Activated CD8-positive, alpha-beta memory T cell treated with anti-CD3 and anti-CD28 coated beads for 36 hours (primary cell): ENCODE data around the gene SULT1E1. TPM values are rescaled to one million over a fixed set of nuclear protein-coding genes. Genes with fewer than 3 reads are reported as not detected.

Experiments used
- CTCF ChIA-PET: fragments of 350-600 bp; sonication (Branson Sonifier 250); formaldehyde crosslinking; loops from one replicate; lab custom pipeline; 2021; ENCODE audit warnings: antibody characterized with exemption; lab: Charles Lee
- POLR2A ChIA-PET: fragments of 350-600 bp; sonication (Branson Sonifier 250); formaldehyde crosslinking; loops from one replicate; lab custom pipeline; 2021; ENCODE audit warnings: antibody characterized with exemption; lab: Charles Lee
- total RNA-seq, 2 experiments: library from RNA; stranded (reverse); gene quantifications; one replicate each; pipeline ENCODE4 v1.2.3, GENCODE V29; 2021

The SULT1E1 gene, protein sequence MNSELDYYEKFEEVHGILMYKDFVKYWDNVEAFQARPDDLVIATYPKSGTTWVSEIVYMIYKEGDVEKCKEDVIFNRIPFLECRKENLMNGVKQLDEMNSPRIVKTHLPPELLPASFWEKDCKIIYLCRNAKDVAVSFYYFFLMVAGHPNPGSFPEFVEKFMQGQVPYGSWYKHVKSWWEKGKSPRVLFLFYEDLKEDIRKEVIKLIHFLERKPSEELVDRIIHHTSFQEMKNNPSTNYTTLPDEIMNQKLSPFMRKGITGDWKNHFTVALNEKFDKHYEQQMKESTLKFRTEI
- total RNA-seq: not detected

DNA sequence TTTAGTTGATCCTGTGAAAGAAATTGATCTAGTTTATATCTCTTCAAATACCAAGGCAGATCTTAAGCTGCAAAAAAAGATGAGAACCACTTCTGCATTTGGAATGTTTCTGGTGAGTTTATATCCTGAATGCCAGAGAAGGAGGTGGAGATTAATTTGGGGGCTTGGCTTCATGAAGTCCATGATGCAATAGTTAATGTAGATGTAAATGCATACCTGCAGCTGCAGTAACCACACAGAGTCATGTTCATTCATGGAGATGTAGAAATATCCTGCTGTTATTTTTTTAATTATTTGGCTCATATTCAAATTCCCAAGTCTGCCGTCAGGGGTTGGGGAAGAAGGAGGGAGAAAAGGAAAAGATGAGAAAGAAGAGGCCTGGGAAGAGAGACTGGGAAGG is at the start of gene SULT1E1:
Gene SULT1E1 (minus strand): TSS at position 94 of the 400 bp plus-strand sequence. CDS start 2,501 bp downstream, outside the sequence.
- POLR2A ChIA-PET: no interaction called here

DNA sequence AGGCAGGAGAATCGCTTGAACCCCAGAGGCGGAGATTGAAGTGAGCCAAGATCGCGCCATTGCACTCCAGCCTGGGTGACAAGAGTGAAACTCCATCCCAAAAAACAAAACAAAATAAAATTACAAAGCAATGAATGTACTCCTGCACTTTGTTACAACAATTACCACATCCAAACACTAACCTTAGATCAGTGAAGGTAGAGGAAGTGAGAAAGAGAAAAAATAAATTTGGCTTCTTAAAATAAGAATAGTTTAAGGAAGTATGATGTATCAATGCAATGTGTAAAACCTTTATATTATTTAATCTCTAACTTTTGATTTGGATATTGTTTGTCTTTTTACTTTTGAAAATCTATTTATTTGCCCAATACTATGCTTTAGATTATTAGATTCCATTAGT is 49.2 kb upstream of the SULT1E1 start:
- ChIA-PET POLR2A (no interaction called here), CTCF (no interaction called here)

More for the DNA sequence above, at the start of gene SULT1E1:
- CTCF ChIA-PET: no interaction called here

DNA sequence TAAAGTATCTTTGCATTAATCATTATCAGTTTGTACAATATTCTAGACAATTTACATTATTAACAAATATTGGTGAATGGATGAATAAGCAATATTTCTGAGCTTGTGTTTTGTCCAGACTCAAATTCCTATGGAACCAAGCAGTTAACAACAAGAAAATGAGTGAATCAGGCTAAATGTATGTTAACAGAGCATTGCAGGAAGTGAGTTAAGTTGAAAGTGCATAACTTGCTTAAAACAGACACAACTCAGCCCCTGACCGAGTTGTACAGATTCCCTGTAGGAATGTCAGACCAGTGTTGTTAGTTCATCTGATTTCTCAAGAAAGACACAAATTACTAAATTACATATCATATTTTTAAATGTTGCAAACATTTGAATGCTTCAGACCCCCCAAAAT is 47.2 kb upstream of the SULT1E1 start:
- ChIA-PET POLR2A (no interaction called here), CTCF (no interaction called here)

DNA sequence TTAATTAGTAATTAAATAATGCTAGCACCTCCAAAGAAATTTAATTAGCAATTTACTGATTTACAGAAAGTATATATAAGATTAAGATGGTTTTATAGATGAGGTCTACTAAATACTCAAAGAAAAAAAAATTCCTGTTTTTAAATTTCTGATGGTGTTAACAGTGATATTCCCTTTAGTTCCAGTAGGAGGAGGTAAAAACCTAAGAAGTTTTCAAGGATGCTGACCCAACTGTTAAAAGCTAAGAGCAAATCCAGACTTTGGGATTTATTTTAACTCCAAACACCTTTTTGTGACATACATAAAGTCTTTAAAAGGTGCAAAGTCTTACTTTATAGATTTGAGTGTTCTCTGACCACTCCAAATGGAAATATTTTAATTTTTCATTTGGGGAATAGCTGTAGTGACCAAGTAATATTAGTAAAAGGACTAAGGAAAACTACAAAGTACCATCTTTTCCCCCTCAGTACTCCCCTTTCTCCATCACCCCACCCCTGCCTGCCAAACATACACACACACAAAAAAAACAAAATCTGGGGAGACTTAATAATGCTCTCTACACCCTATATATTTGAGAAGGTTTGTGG is 36.7 kb upstream of the SULT1E1 start:
- ChIA-PET POLR2A (no interaction called here), CTCF (no interaction called here)

DNA sequence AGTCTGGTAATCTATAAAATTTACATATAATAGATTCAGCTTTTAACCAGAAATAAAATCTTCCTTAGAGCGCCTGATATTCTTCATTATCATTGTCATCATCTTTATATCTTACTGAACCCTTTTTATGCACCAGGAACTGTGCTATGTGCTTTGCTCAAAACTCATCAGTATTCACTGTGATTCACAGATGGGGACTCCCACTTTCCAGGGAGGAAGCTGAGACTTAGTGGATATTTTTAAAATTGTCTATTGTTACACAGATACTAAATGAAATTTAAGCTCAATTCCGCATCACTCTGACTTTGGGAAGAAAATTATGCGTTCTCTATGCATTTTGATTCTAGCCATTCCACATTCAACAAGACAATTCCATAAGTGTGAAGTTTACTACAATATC is 34.8 kb upstream of the SULT1E1 start:
- ChIA-PET POLR2A (no interaction called here), CTCF (no interaction called here)

DNA sequence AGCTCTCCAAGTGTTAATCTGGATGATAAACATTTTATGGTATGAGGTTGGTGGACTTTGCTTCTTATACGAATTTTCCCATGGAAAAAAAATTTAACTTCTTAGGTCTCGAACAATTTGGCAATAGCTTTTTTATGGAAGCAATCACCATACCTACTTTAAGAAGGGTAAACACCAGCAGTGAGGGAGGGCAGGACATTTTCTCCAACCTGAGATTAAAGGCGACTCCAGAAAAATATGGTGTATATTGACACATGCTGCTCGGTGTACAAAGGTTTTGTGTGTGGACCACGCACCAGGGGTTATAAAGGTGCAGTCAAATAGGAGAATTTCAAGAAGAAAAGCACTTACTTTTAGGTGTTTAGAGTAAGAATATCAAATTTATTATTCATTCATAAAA is 34.2 kb upstream of the SULT1E1 start:
- ChIA-PET CTCF (no interaction called here), POLR2A (no interaction called here)

DNA sequence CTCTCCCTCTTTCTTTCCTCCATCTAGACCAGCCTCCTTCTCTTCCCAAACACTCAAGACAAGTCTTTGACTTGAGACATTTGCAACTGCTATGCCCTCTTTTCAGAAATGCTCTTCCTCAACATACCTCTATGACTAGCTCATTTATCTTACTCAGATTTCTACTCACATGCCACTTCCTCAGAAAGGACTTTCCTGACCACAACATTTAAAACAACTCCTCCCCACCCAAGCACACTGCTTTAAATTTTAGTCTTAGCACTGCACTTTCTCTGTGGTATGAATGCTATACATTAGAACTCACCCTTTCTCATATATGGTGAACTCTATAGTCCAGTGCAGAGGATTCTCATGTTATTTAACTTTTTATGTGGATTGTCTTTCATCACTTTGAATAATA is 28.4 kb upstream of the SULT1E1 start:
- ChIA-PET POLR2A (no interaction called here), CTCF (no interaction called here)

DNA sequence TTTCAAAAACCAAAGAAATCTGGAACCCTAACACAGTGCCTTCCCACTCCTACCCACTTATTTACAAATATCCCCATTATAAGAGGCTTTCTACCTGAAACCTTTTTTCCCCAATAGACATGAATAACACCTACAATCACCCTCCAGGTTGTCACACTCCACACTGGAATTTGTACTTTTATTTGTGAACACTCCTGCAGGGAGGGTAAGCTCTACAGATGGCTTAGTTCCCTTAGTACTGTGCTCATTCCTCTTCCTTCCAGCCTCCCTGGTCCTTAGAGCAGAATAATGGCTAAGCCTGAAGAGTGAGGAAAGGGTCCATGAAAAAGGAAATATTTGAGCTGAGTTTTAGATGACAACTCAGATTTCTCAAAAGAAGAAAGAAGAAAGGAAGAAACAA is 22.2 kb upstream of the SULT1E1 start:
- CTCF ChIA-PET: no interaction called here
- POLR2A ChIA-PET: no interaction called here

DNA sequence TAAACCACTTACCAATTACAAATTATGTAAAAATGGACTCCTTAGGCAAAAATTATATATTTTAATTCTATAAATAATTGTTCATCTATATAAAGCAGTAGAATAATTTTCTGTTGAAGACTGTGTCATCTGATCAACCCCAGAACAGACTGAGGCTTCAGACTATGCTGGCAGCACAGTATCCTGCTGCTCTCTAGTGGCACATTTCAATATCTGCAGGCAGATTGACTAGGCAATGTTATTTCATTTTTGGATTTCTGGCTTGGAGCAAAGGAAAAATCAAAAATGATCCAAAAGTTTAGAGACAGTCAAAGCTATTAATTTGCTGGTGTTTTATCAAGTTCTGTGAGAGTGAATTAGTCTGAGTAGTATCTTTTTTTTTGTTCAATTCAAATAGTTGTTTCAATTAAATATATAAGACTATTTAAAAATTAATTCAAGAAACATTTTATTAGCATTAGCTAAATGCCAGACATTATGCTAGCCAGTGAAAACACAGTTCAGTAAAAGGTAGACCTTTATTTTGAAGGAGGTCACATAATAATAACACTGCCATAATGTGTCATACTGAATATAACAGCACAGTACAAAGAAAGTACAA is 21.3 kb upstream of the SULT1E1 start:
- POLR2A ChIA-PET: no interaction called here
- CTCF ChIA-PET: no interaction called here

DNA sequence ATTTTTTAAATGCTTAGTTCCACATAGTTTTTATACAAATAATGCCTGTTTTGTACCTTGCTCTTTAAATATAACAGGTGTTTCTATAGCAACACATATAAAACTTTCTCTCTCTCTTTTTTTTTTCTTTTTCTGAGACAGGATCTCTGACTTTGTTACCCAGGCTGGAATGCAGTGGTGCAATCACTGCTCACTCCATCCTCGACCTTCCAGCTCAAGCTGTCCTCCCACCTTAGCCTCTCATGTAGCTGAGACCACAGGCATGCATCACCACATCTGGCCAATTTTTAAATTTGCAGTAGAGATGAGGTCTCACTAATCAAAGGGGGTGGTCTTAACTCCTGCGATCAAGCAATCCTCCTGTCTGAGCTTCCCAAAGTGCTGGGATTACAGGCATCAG is 18.3 kb upstream of the SULT1E1 start:
- CTCF ChIA-PET: no interaction called here
- POLR2A ChIA-PET: no interaction called here

DNA sequence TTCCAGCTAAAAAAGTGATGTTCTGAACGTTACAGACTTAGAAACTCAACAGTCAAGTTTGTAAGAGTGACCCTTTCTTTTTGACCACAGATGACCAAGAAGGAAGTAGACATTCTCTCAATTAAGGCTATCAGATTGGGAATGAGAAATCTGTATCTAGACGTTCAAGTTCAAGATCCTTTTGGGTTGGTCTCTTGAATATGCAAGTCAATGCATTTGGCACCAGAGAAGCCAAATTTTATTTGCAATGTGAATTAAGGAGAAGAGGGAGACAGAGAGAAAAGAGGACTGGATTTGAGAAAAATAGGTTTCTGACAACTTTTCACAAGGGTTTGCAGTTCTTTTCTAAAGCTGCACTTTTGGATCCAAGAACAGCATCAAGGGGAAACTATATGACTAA is 17.5 kb upstream of the SULT1E1 start:
- ChIA-PET CTCF (no interaction called here), POLR2A (no interaction called here)

DNA sequence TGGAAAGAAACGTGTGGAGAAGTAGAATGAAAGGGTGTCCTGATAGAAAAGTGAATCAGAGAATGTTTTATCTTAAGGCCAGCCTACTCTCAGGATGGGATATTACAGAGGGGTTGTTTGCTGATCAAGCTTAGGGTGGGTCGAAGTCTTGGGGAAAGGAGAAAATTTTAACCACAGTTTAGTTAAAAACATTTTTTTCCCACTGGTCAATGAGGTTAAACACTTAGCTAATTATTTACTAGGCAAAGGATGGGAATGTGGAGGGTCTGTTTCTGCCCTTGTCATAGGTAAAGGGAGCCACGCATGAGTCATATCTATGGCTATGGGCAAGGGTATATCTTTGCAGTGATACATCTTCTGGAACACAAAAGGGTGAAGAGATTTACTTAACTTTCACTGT is 16.1 kb upstream of the SULT1E1 start:
- ChIA-PET CTCF (no interaction called here), POLR2A (no interaction called here)

DNA sequence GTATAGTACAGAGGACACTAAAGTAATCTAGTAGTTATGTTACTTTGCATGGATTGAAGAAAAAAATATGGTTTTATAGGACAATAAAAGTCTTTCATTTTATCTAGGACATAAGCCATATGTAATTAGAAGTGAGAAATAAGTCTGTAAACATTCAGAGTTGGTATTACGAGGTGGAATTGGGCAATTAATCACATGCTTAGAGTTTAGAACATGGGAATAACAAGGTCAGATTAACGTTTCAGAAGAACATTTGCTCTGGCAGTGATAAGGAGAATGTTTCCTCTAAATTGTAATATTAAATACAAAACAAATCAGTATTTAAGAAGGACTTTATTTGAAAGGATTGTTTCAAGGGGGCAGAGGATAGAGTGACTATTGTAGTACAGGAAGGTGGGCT is 15.6 kb upstream of the SULT1E1 start:
- ChIA-PET POLR2A (no interaction called here), CTCF (no interaction called here)

DNA sequence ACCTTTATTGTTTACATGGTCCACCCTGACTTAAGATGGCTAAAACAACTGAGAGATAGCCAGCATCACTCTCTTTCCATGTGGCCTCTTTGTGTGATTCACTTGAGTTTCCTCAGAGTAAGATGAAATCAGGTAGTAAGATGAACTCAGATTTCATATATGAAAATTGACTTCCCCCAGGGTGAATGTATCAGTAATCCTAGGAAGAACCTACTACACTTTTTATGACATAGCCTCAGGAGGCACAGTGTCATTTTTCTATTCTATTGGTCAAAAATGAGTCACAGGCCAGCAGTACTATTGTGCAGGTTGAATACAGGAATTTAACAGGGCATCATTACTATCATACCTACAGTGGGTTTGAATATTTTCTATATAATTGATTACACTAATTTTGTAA is 14.6 kb upstream of the SULT1E1 start:
- POLR2A ChIA-PET: no interaction called here
- CTCF ChIA-PET: no interaction called here

DNA sequence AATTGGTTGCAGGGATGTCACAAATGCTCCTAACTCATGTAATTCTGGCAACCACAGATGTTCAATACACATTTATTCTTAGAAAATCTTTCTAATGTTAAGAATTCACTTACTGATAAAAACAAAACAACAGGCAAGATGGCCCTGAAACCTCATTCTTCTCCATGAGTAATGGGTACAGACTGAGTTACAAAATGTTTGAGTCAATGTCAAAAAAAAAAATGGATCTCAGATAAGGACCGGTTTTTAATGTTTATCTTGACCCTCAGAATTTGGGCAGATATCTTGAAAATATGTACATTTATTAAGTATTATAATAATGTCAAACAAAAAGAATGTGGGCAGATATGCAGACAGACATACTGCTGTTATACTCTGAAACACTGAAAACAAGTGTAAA is 1.8 kb upstream of the SULT1E1 start:
- CTCF ChIA-PET: no interaction called here
- POLR2A ChIA-PET: no interaction called here

DNA sequence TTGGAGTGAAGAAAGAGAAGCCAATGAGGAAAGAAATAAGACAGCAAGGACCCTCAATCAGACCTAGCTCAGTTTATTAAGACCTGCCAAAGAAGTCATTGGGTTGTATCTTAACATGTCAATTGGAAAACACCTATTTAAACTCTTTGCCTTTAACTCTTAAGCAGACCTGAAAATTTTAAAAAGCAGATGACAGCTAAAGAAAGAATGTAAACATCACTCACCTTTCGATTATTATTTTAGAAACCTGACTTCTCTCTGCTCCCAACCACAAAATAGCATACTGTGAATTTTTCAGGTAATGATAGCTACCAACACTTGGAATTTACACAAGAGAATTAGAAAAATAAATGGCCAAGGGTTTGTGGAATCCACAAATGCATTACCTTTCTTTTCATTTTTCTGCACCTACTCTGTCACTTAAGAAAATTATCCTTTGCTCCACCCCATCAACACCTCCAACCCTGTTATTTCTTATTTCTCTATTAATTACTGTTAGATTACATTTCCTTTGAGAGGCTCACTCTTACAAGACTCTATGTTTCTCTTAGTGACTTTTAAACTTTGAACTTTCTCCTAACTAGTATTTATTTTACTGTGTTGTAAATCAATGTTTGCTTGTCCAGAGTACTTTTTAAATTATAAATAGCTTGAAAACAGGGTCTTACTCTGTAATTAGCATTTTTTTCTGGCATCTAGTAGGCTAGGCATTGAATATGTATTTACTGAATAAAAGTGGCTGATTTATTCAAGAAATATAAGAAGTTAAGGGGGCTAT is 765 bp upstream of the SULT1E1 start:
- POLR2A ChIA-PET: no interaction called here
- CTCF ChIA-PET: no interaction called here

DNA sequence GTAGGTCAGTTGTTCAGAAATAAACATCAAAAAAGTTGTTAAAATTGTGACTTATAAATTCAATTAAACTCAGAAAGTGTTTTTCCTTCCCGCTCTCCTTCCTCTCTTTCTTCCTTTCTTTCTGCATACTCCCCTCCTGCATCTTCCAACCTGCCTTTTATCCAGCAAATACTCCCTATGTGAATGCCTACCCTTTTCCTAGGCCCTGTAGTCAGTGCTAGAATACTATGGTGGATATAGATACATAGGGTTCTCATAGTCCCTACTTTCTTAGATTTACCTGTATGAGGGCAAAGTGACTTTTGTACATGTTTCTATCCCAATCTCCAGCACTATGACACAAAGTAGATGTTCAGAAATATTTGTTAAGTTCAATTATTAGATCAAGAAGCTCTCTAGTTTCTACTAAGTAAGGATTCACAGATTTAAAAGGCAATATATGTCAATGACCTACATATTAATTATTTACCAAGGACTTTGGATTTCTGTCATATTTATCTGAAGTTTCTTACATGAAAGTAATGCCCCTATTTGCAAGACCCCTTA is 732 bp downstream of the SULT1E1 start:
- POLR2A ChIA-PET: no interaction called here
- CTCF ChIA-PET: no interaction called here

DNA sequence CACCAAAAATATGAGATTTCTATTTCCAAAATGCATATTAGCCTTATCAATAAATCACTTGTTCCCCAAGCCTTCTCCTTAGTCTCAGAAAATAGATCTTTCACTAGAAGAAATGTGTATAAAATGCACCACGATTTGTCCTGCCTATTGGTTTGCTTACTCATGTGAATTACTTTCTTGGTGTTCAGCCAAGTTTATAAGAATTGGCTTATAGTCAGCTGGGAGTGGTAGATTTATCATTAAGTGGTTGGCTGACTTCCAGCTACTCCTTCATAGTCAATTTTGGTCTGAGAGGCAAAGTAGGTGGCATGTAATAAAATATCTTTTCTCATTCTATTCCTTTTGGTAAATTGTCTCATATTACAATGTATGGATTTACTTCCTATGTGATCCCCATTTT is 1.3 kb downstream of the SULT1E1 start:
- POLR2A ChIA-PET: no interaction called here
- CTCF ChIA-PET: no interaction called here

DNA sequence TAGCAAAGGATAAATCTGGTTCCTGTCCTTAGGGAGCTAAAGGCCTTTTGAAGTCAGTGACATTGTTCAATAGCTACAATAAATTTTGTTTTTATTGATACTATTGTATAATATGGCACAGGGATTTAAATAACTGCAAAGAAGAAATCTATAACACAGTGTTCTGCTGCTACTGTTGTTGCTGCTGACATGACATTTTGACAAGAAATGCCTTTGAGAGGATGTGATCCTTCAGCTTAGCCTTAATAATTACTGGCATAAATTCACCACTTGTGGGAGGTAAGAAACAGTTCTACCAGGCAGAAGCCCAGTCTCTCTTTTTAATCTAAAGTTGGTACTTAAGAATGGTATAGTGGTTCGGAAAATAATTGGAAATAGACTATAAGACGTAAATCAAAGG is 4.1 kb downstream of the SULT1E1 start:
- POLR2A ChIA-PET: no interaction called here
- CTCF ChIA-PET: no interaction called here

DNA sequence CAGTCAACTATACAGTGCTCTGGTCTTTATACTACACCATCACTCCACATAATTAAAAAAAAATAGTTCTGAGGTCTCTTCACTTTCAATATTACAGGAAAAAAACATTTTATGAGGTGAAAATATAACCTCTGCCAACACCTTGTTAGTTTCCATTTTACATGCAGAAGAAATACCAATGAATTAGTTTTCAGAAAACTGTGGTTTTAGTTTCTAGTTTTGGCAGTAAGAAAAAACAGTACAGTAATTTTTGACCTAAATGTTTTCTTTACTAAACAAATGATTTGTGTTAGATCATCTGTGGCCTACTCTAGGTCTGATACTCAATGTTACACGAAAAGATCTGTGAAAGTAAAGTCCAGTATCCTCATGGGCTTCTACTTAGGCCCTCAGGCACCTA is 10.0 kb downstream of the SULT1E1 start:
- ChIA-PET POLR2A (no interaction called here), CTCF (no interaction called here)
